ENCODE results near the gene HTT. TPM values are rescaled to one million over a fixed set of nuclear protein-coding genes. Genes with fewer than 3 reads are reported as not detected.
A peak's percentile ranks its signal among the peaks of the same experiment; 100 is the strongest.

HTT gene
- total RNA-seq, 4 donors from 2014 or later: 28.9 to 141 (median 42.0) TPM

DNA sequence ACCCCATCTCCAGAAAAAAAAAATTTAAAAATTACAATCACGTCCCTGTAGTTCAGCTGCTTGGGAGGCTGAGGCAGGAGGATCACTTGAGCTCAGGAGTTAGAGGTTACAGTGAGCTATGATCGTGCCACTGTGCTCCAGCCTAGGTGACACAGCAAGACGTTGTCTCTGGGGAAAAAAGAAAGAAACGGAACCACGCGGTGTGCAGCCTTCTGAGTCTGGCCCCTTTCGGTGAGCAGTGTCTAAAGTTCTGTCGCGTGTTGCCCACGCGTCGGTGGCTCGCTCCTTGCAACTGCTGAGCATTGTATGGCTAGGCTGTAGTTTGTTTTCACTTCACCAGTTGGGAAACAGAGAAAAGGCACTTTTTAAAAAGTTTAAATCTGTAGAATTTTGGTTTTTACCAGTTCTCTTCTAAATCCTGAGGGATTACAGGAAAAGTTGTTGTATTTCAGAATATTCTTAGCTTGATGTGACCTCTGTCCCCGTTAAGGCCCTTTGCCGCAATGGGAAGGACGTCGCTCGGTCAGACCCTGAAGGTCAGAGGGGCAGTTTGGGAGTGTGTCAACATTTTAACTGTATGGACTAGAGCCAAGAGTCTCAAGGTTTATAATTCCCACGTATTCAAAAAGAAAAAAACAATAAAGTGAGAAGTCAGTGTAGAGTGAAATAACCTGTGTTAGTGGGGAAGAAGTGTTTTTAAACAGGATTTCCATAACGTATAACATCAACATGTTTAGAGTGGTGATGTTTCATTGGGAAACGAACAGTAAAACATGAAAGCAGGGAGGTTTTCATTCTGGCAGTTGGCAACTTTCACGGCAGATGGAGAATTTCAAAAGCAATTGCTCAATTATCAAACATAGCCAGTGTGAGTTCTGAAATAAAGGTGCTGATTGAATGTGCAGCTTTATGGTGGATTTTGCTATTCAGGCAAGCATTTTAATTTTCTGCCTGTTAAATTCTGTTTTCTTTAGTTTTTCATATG, 128.6 kb downstream of the HTT start:
- 79 to 84% methylated on average over 22 of the region's 22 CpGs for WGBS, 2 donors
- peak in 1 of 2 donors; percentile 57 for DNase-seq (ENCODE audit: low spot score in 2 of 2)
- H3K4me3 ChIP-seq (ENCODE audit: low read depth, poor library complexity, severe bottlenecking): no peak overlapping the region
- intact Hi-C loops (cut with DNase I; ENCODE audit: low total_unique reads): no loop called here
- TF ChIP-seq POLR2A (IDR thresholded peaks at IDR 0.05): no peak
- TF ChIP-seq, protein P1, sequence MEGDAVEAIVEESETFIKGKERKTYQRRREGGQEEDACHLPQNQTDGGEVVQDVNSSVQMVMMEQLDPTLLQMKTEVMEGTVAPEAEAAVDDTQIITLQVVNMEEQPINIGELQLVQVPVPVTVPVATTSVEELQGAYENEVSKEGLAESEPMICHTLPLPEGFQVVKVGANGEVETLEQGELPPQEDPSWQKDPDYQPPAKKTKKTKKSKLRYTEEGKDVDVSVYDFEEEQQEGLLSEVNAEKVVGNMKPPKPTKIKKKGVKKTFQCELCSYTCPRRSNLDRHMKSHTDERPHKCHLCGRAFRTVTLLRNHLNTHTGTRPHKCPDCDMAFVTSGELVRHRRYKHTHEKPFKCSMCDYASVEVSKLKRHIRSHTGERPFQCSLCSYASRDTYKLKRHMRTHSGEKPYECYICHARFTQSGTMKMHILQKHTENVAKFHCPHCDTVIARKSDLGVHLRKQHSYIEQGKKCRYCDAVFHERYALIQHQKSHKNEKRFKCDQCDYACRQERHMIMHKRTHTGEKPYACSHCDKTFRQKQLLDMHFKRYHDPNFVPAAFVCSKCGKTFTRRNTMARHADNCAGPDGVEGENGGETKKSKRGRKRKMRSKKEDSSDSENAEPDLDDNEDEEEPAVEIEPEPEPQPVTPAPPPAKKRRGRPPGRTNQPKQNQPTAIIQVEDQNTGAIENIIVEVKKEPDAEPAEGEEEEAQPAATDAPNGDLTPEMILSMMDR (IDR thresholded peaks at IDR 0.05): no peak

DNA sequence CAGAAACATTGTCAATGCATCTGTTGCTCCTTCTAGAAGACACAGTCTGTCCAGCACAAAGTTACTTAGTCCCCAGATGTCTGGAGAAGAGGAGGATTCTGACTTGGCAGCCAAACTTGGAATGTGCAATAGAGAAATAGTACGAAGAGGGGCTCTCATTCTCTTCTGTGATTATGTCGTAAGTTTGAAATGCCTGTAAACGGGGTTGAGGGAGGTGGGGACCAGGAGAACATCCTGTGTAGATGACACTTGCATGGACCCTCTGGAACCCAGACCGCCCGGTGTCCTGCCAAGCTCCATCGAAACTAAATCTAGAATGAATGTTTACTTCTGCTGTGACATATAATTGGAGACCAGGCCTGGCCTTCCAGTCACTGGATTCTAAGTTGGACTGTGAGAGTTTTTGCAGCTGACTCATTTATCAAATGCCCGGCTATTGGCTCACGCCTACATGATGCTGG, 129.5 kb downstream of the HTT start:
- intact Hi-C loops (cut with DNase I; ENCODE audit: low total_unique reads): no loop called here
- 68 to 80% methylated on average over 8 of the region's 8 CpGs for WGBS, 2 donors
- peak; percentile 63 to 85 for DNase-seq (ENCODE audit: low spot score in 2 of 2)

DNA sequence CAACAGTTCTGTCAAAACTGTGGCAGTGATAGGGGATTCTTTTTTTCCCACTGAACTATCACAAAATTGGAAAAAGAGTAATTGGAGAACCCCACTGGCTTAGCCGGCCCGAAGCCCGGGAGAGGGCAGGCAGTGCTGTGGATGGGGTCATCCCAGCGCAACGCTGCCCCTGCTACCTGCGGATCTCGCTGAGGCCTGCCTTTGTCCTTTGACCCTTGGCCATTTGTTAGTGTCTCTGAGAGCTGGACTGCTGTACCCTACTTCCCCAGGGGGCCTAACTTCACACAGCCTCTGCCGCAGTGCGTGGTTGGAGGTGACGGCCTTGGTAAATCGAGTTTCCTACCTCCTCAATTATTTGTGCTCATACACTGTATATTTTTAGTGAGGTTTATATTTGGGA, 131.5 kb downstream of the HTT start:
- TF ChIP-seq, protein P1 (IDR thresholded peaks at IDR 0.05): no peak
- TF ChIP-seq POLR2A (IDR thresholded peaks at IDR 0.05): no peak
- intact Hi-C loops (cut with DNase I; ENCODE audit: low total_unique reads): no loop called here

More for the DNA sequence above, 129.5 kb downstream of the HTT start:
- no peak overlapping the region for H3K4me3 ChIP-seq (ENCODE audit: low read depth, poor library complexity, severe bottlenecking)
- TF ChIP-seq, protein P1 (IDR thresholded peaks at IDR 0.05): no peak
- TF ChIP-seq POLR2A (IDR thresholded peaks at IDR 0.05): no peak

DNA sequence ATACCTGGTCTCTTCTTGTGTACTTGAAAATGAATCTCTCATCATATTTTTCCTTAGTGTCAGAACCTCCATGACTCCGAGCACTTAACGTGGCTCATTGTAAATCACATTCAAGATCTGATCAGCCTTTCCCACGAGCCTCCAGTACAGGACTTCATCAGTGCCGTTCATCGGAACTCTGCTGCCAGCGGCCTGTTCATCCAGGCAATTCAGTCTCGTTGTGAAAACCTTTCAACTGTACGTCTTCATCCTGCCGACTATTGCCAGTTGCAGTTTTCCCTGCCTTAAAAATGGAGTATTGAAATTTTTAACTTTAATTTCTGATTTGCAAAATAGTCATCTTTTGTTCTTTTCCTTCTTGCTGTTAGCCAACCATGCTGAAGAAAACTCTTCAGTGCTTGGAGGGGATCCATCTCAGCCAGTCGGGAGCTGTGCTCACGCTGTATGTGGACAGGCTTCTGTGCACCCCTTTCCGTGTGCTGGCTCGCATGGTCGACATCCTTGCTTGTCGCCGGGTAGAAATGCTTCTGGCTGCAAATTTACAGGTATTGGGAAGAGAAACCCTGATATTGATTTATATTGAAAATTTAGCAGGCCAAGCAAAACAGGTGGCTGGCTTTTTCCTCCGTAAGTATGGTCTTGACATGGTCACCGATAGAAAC, 132.1 kb downstream of the HTT start:
- DNase-seq (ENCODE audit: low spot score in 2 of 2): peak in 1 of 2 donors; percentile 43
- H3K4me3 ChIP-seq (ENCODE audit: low read depth, poor library complexity, severe bottlenecking): no peak overlapping the region
- 93 to 94% methylated on average over 18 of the region's 18 CpGs for whole genome bisulfite sequencing, 2 donors
- intact Hi-C loops (cut with DNase I; ENCODE audit: low total_unique reads): no loop called here
- TF ChIP-seq, protein P1 (IDR thresholded peaks at IDR 0.05): no peak
- TF ChIP-seq POLR2A (IDR thresholded peaks at IDR 0.05): no peak

More for the DNA sequence above, 131.5 kb downstream of the HTT start:
- DNase-seq (ENCODE audit: low spot score in 2 of 2): peak in 1 of 2 donors; percentile 68
- no peak overlapping the region for H3K4me3 ChIP-seq (ENCODE audit: low read depth, poor library complexity, severe bottlenecking)
- WGBS, 2 donors: 88 to 92% methylated on average over 11 of the region's 11 CpGs

DNA sequence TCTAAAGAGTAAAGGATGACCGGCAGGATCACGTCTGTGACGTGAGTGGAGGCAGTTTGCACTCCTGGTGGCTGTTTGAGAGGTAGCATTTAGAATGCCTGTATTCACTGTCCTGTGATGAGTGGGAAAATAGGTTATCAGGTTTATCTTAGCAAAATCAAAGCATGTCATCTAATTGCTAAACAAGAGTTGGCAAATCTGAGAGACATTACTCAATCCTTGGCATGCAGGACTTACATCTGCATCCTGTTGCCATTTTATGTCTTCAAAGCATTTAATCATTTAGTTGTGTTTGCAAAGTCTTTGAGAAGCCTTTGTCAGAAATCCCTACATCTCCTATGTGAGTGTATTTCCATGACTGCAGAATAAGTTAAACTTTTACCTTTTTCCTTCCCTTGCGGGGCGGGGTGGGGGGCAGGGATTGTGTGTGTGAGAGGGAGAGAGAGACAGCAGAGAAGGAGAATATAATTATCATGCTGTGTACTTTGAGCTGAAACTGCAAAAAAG, 133.1 kb downstream of the HTT start:
- intact Hi-C loops (cut with DNase I; ENCODE audit: low total_unique reads): no loop called here

More for the DNA sequence above, 133.1 kb downstream of the HTT start:
- 64 to 74% methylated on average over 5 of the region's 5 CpGs for WGBS, 2 donors
- no peak overlapping the region for H3K4me3 ChIP-seq (ENCODE audit: low read depth, poor library complexity, severe bottlenecking)
- TF ChIP-seq, protein P1 (IDR thresholded peaks at IDR 0.05): no peak
- no peak for TF ChIP-seq POLR2A (IDR thresholded peaks at IDR 0.05)
- peak in 1 of 2 donors; percentile 15 for DNase-seq (ENCODE audit: low spot score in 2 of 2)

All from lower leg skin (tissue), 4 donors.